ENCODE measurements around the gene FZD1.

DNA sequence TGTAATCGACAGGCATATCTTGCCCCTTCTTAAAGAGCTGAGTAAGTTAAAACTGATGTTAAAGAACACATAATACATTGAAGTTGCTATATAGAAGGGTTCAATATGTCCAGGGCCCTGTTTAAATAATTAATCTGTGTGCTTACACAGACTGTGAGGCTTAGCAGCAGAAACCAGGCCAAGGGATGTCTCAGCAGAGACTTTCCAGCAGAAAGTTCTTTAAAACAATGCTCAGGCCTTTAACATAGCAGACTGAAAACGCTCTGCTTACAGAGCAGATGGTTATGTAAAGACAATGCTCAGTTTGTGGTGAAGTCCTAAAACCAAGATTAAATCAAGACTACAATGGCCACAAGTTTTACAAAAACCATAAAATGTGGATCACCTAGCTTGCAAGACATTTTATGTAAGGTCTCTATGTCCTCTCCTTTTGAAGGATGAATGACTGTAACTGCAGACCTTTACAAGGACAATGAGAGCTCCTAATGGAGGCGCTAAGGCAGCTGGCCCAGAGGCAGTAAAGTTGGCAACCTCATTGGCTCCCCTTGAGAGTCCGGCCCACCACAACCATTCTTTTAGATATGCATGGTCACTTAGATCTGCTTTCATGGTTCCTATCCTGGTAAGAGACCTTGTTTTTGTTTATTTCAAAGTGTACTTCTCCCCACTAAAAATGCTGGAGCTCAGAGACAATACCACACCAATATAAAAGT lies 56.3 kb downstream of the FZD1 start:
- TF ChIP-seq, protein P1, sequence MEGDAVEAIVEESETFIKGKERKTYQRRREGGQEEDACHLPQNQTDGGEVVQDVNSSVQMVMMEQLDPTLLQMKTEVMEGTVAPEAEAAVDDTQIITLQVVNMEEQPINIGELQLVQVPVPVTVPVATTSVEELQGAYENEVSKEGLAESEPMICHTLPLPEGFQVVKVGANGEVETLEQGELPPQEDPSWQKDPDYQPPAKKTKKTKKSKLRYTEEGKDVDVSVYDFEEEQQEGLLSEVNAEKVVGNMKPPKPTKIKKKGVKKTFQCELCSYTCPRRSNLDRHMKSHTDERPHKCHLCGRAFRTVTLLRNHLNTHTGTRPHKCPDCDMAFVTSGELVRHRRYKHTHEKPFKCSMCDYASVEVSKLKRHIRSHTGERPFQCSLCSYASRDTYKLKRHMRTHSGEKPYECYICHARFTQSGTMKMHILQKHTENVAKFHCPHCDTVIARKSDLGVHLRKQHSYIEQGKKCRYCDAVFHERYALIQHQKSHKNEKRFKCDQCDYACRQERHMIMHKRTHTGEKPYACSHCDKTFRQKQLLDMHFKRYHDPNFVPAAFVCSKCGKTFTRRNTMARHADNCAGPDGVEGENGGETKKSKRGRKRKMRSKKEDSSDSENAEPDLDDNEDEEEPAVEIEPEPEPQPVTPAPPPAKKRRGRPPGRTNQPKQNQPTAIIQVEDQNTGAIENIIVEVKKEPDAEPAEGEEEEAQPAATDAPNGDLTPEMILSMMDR (IDR thresholded peaks at IDR 0.05; ENCODE audit: insufficient read depth, low read length) = no peak
- TF ChIP-seq POLR2AphosphoS5 (IDR thresholded peaks at IDR 0.05; ENCODE audit: low read depth) = no peak

All from HL-60 (cell line).